Activated CD8-positive, alpha-beta memory T cell treated with anti-CD3 and anti-CD28 coated beads, Interleukin-2, amount 50 U/mL, for 48 hours (primary cell): ENCODE results near the gene KCNE4.
"Not testable (repeated sequence)": the region's sequence is repeated elsewhere in the genome, so short reads cannot be mapped to it uniquely, and the experiment has no call there.

Experiments used
- DNase-seq: peaks from one replicate; pipeline ENCODE4 v3.0.0-alpha.2; 2020

Gene KCNE4

GRCh38 chr2:223058952-223059716 is 7.1 kb downstream of the KCNE4 start:
- no peak for DNase-seq

GRCh38 chr2:223060201-223060825 is 8.3 kb downstream of the KCNE4 start:
- DNase-seq = no peak

- no peak for DNase-seq
Measured at GRCh38 chr2:223062396-223062795, 10.4 kb downstream of the KCNE4 start.

- no peak for DNase-seq
Measured at GRCh38 chr2:223065107-223065506, 13.1 kb downstream of the KCNE4 start.

GRCh38 chr2:223066721-223067120 is 14.7 kb downstream of the KCNE4 start:
- DNase-seq = no peak

GRCh38 chr2:223068071-223068470 is 16.1 kb downstream of the KCNE4 start:
- DNase-seq = no peak

- DNase-seq = no peak
Measured at GRCh38 chr2:223069465-223069864, 17.5 kb downstream of the KCNE4 start.

GRCh38 chr2:223069988-223070387 is 18.0 kb downstream of the KCNE4 start:
- no peak for DNase-seq

- no peak for DNase-seq
Measured at GRCh38 chr2:223071139-223071538, 19.1 kb downstream of the KCNE4 start.

- no peak for DNase-seq
Measured at GRCh38 chr2:223072826-223073225, 20.8 kb downstream of the KCNE4 start.

GRCh38 chr2:223075301-223076270 is 23.6 kb downstream of the KCNE4 start:
- no peak for DNase-seq

GRCh38 chr2:223076573-223076972 is 24.6 kb downstream of the KCNE4 start:
- DNase-seq = no peak

- DNase-seq = no peak
Measured at GRCh38 chr2:223078482-223078881, 26.5 kb downstream of the KCNE4 start.

- DNase-seq = no peak
Measured at GRCh38 chr2:223079378-223079777, 27.4 kb downstream of the KCNE4 start.

- DNase-seq = no peak
Measured at GRCh38 chr2:223079925-223080324, 27.9 kb downstream of the KCNE4 start.

- DNase-seq = not testable (repeated sequence)
Measured at GRCh38 chr2:223080790-223081360, 28.9 kb downstream of the KCNE4 start.

- DNase-seq = no peak
Measured at GRCh38 chr2:223081789-223082188, 29.8 kb downstream of the KCNE4 start.

GRCh38 chr2:223082706-223083105 is 30.7 kb downstream of the KCNE4 start:
- DNase-seq = no peak

GRCh38 chr2:223083402-223084070 is 31.5 kb downstream of the KCNE4 start:
- no peak for DNase-seq

GRCh38 chr2:223084873-223085272 is 32.9 kb downstream of the KCNE4 start:
- no peak for DNase-seq

- DNase-seq = no peak
Measured at GRCh38 chr2:223086370-223086981, 34.5 kb downstream of the KCNE4 start.

GRCh38 chr2:223087466-223087865 is 35.5 kb downstream of the KCNE4 start:
- DNase-seq = no peak
